PFSK-1 (cell line): ENCODE measurements around the gene NPHP4.

Experiments used
- FOXP2 ChIP-seq: optimal IDR thresholded peaks from 2 replicates; pipeline ENCODE3; 2011; ENCODE audit warnings: borderline replicate concordance, control low read depth, inconsistent platforms; ENCODE audit not compliant: insufficient read depth; ENCODE audit errors: extremely low read length, extremely low read depth
- POLR2AphosphoS5 ChIP-seq: IDR thresholded peaks from 2 replicates; pipeline ENCODE4 v1.6.1; 2012; ENCODE audit warnings: low read depth, mild to moderate bottlenecking, control low read depth, low read length, moderate library complexity
- REST ChIP-seq, 2 experiments: IDR thresholded peaks; 2 replicates each; pipeline versions ENCODE4 v1.6.1 to v1.8.0; 2011 to 2012; ENCODE audit warnings: low read depth in 2 of 2, low read length in 2 of 2, control low read depth in 1 of 2, inconsistent platforms in 1 of 2, mild to moderate bottlenecking in 1 of 2, moderate library complexity in 1 of 2; ENCODE audit not compliant: insufficient read depth in 1 of 2
- SIN3A ChIP-seq: IDR thresholded peaks from 2 replicates; pipeline ENCODE4 v1.6.1; 2012; ENCODE audit warnings: mild to moderate bottlenecking, low read length, moderate library complexity, borderline replicate concordance; ENCODE audit not compliant: insufficient read depth
- TAF1 ChIP-seq: IDR thresholded peaks from 2 replicates; pipeline ENCODE4 v1.6.1; 2012; ENCODE audit warnings: low read length, control low read depth, borderline replicate concordance; ENCODE audit not compliant: insufficient read depth

- TF ChIP-seq TAF1: no peak
- no peak for TF ChIP-seq SIN3A
- TF ChIP-seq REST (IDR thresholded peaks at IDR 0.05; ENCODE audit: insufficient read depth in 1 of 2, low read depth in 2 of 2, low read length in 2 of 2): no peak
- no peak for TF ChIP-seq POLR2AphosphoS5
- no peak for TF ChIP-seq FOXP2
Observed at GRCh38 chr1:5993556-5994491, 1.6 kb upstream of the NPHP4 start.
